Endothelial cell (in vitro differentiated cells): ENCODE measurements around the gene ZNF142. TPM values are rescaled to one million over a fixed set of nuclear protein-coding genes. Genes with fewer than 3 reads are reported as not detected.
A peak's percentile ranks its signal among the peaks of the same experiment; 100 is the strongest.

Experiments
- DNase-seq: peaks from one replicate; pipeline ENCODE4 v3.0.0; 2021; ENCODE audit warnings: low spot score
- H3K27ac Mint-ChIP-seq: one replicate; pipeline ENCODE4 v1.8.0; 2021; ENCODE audit warnings: mixed read lengths, inconsistent platforms; ENCODE audit not compliant: unreplicated experiment
- H3K27me3 Mint-ChIP-seq: one replicate; pipeline ENCODE4 v1.8.0; 2021; ENCODE audit warnings: mild to moderate bottlenecking, moderate library complexity, mixed read lengths, inconsistent platforms; ENCODE audit not compliant: unreplicated experiment
- H3K36me3 Mint-ChIP-seq: one replicate; pipeline ENCODE4 v1.8.0; 2021; ENCODE audit warnings: mild to moderate bottlenecking, low read depth, mixed read lengths, inconsistent platforms; ENCODE audit not compliant: unreplicated experiment
- H3K4me1 Mint-ChIP-seq: one replicate; pipeline ENCODE4 v1.8.0; 2021; ENCODE audit warnings: mild to moderate bottlenecking, mixed read lengths, inconsistent platforms; ENCODE audit not compliant: unreplicated experiment
- H3K4me3 Mint-ChIP-seq: one replicate; pipeline ENCODE4 v1.8.0; 2021; ENCODE audit warnings: mild to moderate bottlenecking, mixed read lengths, inconsistent platforms; ENCODE audit not compliant: unreplicated experiment
- H3K9me3 Mint-ChIP-seq: one replicate; pipeline ENCODE4 v1.8.0; 2021; ENCODE audit warnings: mixed read lengths, inconsistent platforms; ENCODE audit not compliant: unreplicated experiment
- total RNA-seq: library from RNA; stranded (reverse); fragmentation: NEBNext Ultra II Directional; extraction: Animal tissue kit (Norgen Biotek cat#: 25700); gene quantifications from one replicate; pipeline ENCODE4 v1.2.1, GENCODE V29; 2021; ENCODE audit not compliant: unreplicated experiment
- TF ChIP-seq, protein P1 (sequence below): fragments of 200-600 bp; sonication (generic); IDR thresholded peaks from one replicate; pipeline ENCODE4 v1.5.0; 2021; ENCODE audit warnings: antibody characterized with exemption; ENCODE audit not compliant: unreplicated experiment

Gene ZNF142
- total RNA-seq, 1 donor from 2014 or later: 26.6 TPM

DNA sequence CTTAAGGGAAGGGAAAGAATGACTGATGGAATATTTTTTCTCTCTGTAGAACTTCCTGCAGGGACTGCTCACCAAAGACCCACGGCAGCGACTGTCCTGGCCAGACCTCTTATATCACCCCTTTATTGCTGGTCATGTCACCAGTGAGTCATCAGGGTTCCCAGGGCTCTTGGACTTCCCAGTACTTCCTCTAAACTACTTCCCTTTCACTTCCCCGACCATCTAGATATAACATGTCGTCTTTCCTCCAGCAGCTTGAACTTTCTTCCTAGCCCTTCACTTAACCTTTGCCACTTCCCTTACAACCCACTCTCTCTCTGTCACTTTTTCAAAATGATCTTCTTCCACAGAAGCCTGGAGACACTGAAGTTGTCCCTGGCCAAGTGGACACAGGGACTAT, 19.7 kb upstream of the ZNF142 start:
- TF ChIP-seq, protein P1, sequence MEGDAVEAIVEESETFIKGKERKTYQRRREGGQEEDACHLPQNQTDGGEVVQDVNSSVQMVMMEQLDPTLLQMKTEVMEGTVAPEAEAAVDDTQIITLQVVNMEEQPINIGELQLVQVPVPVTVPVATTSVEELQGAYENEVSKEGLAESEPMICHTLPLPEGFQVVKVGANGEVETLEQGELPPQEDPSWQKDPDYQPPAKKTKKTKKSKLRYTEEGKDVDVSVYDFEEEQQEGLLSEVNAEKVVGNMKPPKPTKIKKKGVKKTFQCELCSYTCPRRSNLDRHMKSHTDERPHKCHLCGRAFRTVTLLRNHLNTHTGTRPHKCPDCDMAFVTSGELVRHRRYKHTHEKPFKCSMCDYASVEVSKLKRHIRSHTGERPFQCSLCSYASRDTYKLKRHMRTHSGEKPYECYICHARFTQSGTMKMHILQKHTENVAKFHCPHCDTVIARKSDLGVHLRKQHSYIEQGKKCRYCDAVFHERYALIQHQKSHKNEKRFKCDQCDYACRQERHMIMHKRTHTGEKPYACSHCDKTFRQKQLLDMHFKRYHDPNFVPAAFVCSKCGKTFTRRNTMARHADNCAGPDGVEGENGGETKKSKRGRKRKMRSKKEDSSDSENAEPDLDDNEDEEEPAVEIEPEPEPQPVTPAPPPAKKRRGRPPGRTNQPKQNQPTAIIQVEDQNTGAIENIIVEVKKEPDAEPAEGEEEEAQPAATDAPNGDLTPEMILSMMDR: no peak
- no peak overlapping the region for H3K27ac Mint-ChIP-seq

DNA sequence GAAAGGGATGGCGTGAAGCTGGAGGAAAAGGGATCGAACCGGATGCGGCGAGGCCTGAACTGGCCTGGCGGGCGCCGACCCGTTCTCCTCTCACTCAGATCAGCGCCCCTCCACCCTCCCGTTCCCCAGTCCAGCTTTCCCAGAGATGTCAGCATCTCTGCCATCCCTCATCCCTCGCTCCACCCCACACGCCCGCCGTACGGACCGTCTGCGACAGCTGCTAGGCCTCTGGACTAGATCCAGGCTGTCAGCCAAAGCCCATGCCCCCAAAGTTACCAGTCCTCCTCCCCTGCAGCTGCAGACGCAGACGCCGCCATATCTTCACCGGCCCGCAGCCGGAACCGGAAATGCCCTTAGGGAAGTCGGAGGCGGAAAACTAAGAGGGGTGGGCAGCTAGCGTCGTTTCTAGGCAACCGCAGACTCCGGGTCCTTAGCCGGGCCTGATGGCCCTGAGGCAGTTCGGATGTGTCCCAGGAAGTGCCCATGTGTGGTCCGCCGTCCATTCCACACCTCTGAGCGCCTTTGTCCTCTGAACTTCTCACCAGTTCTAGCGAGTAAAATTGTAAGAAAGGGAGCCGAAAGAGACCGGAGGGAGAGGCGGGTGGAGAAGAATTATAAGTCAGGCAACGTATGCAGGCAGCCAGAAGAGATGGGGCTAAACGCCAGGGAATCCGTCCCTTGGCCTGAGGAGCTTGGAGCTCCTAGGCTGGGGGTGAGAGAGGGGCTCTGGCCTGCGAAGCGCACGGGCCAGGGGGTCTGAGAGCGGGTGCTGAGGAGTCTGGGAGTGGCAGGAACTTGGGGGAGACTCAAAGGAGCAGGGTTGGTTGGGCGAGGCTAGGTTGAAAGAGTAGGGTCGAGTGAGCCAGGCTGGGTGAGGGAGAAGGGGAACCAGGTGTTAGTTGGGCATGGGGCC, 12.5 kb upstream of the ZNF142 start, which contains the start of the genes RNF25 and STK36:
RNF25 (minus strand) TSS at position 349 of the 913 bp plus-strand sequence; CDS start at position 317, 32 bp downstream.
STK36 (plus strand) TSS at position 433 of the 913 bp plus-strand sequence. CDS start 744 bp downstream, outside the sequence.
- peaks cover 24% of the 10 kb centered on the region for H3K36me3 Mint-ChIP-seq
- DNase-seq: peak; percentile 79
- peak within 1 kb of the TSS; percentile 98 for H3K4me3 Mint-ChIP-seq
- H3K27ac Mint-ChIP-seq: peak within 1 kb of the TSS; percentile 99
- H3K4me1 Mint-ChIP-seq: peaks cover 24% of the 10 kb centered on the region
- no peaks in the 10 kb centered on the region for H3K9me3 Mint-ChIP-seq
- H3K27me3 Mint-ChIP-seq: peaks cover 17% of the 10 kb centered on the region
- TF ChIP-seq, protein P1: no peak

More for the DNA sequence above, 19.7 kb upstream of the ZNF142 start:
- Mint-ChIP-seq H3K9me3 (no peaks in the 10 kb centered on the region), H3K27me3 (peaks cover 4% of the 10 kb centered on the region), H3K4me1 (peaks cover 5% of the 10 kb centered on the region), H3K4me3 (no peak overlapping the region), H3K36me3 (peaks cover 24% of the 10 kb centered on the region)
- no peak for DNase-seq

DNA sequence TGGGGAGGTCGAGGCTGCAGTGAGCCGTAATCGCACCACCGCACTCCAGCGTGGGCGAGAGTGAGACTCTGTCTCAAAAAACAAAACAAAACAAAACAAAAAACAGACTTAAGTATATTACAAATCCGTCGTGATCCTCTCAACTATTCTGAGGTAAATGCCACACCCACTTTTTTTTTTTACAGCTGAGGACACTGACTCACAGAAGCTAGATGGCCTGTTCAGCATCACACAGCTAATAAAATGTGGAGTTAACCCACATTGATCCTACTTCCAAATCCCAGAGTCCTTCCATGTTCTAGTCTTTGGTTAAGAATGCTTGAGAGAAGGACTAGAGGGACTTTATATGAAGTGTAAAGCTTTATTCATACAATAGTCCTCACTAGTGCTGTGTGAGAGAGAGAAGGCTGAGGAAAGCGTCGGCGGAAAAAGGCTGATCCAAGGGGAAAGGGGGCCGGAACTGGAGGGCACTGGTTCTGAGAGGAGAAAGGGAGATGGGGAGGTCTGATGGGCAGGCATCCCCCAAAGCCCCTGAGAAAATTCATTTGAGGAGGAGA, 11.8 kb upstream of the ZNF142 start:
- Mint-ChIP-seq H3K36me3 (peaks cover 24% of the 10 kb centered on the region), H3K4me3 (peak overlapping the region; percentile 98), H3K27me3 (peaks cover 17% of the 10 kb centered on the region), H3K27ac (peak overlapping the region; percentile 99), H3K9me3 (no peaks in the 10 kb centered on the region), H3K4me1 (peaks cover 24% of the 10 kb centered on the region)
- TF ChIP-seq, protein P1: no peak
- no peak for DNase-seq

DNA sequence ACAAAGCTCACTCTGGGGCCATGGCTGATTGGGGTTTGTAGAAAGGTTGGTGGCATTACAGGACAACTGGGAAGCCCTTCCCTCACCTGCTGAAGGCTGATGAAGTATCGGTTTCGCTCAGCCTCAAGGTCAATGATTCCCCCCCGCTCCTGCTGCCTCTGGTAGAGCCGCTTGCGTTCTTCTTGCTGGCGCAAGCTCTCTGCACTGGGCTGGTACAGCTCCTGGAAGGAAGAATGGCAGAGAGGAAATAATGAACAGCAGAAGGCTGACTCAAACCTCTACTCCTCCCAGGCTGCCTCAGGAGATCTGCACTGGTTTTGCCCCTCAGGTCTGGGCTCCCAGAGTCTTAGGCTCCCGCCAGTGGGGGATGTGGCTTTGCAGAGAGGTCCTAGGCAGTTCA, 5.2 kb upstream of the ZNF142 start:
- Mint-ChIP-seq H3K36me3 (peaks cover 59% of the 10 kb centered on the region), H3K27me3 (peaks cover 7% of the 10 kb centered on the region), H3K9me3 (no peaks in the 10 kb centered on the region), H3K4me3 (peak overlapping the region; percentile 70), H3K27ac (no peak overlapping the region), H3K4me1 (peaks cover 9% of the 10 kb centered on the region)
- TF ChIP-seq, protein P1: no peak
- DNase-seq: no peak
